ENCODE measurements around the gene AKAP13. TPM values are rescaled to one million over a fixed set of nuclear protein-coding genes. Genes with fewer than 3 reads are reported as not detected.

The AKAP13 gene
- polyA plus RNA-seq, 1 of the 3 experiments (the other 2 are of a cell fraction): 8.4 TPM

- Histone ChIP-seq H3K4me1 (ENCODE audit: control insufficient read depth in 1 of 2, insufficient read depth in 2 of 2, low read depth in 1 of 2, low read length in 1 of 2) (peaks cover 0 to 2% of the 10 kb centered on the region in 2 experiments; a peak in 1 of 4 replicates), H3K79me2 (ENCODE audit: insufficient read depth) (no peaks in the 10 kb centered on the region; the same call in 1 of the 2 replicates), H3K36me3 (replicated peaks in 1 of 2; ENCODE audit: control insufficient read depth in 1 of 2, insufficient read depth in 2 of 2, low read length in 1 of 2) (peaks cover 5 to 16% of the 10 kb centered on the region in 2 experiments), H3K9me3 (no peaks in the 10 kb centered on the region), H3K27me3 (ENCODE audit: insufficient read depth) (no peaks in the 10 kb centered on the region), H3K9ac (no peak overlapping the region), H3K4me2 (no peak overlapping the region), H3F3A (replicated peaks; ENCODE audit: insufficient read depth) (no peaks in the 10 kb centered on the region), H3K27ac (ENCODE audit: low read depth in 2 of 2, low read length in 1 of 2) (no peak overlapping the region), H2AFZ (ENCODE audit: low read depth) (no peak overlapping the region), H4K20me1 (ENCODE audit: insufficient read depth) (peaks cover 6% of the 10 kb centered on the region; the same call in 1 of the 2 replicates), H3K9me2 (no peaks in the 10 kb centered on the region), H3K4me3 (ENCODE audit: low read depth in 2 of 2, low read length in 1 of 2) (no peak overlapping the region)
- WGBS (ENCODE audit: low lambda C conversion rate): 100% methylated on average over 1 of the region's 1 CpG
- no peak for DNase-seq
- POLR2A ChIA-PET: no interaction called here
- TF ChIP-seq PBX3 (IDR thresholded peaks at IDR 0.05): no peak
- TF ChIP-seq JUND (IDR thresholded peaks at IDR 0.05): no peak
- no peak for TF ChIP-seq MXI1 (IDR thresholded peaks at IDR 0.05; ENCODE audit: low read depth, low read length)
- CTCF ChIA-PET: no interaction called here
Measured at GRCh38 chr15:85545185-85545584, 164.8 kb downstream of the AKAP13 start.

- H3K9ac ChIP-seq: no peak overlapping the region
- no peaks in the 10 kb centered on the region for H3K9me2 ChIP-seq
- H3K4me3 ChIP-seq (ENCODE audit: low read depth in 2 of 2, low read length in 1 of 2): no peak overlapping the region
- H3K27ac ChIP-seq (ENCODE audit: low read depth in 2 of 2, low read length in 1 of 2): no peak overlapping the region
- no peaks in the 10 kb centered on the region for H3F3A ChIP-seq (replicated peaks; ENCODE audit: insufficient read depth)
- no peaks in the 10 kb centered on the region for H3K27me3 ChIP-seq (ENCODE audit: insufficient read depth)
- H3K79me2 ChIP-seq (ENCODE audit: insufficient read depth): no peaks in the 10 kb centered on the region; the same call in 1 of the 2 replicates
- no peak overlapping the region for H3K4me2 ChIP-seq
- TF ChIP-seq EP300 (IDR thresholded peaks at IDR 0.05; ENCODE audit: borderline replicate concordance in 1 of 2, low read depth in 1 of 2, low read length in 1 of 2): no peak
- TF ChIP-seq GATA2 (CRISPR knock-in tag; IDR thresholded peaks at IDR 0.05): no peak
- no peak for TF ChIP-seq TCF12 (IDR thresholded peaks at IDR 0.05)
- no peak for TF ChIP-seq FOXJ3 (CRISPR knock-in tag; IDR thresholded peaks at IDR 0.05)
- no peak for TF ChIP-seq TEAD4 (IDR thresholded peaks at IDR 0.05; ENCODE audit: borderline replicate concordance, insufficient read depth)
- no peak for TF ChIP-seq MAX (IDR thresholded peaks at IDR 0.05; ENCODE audit: low read depth)
- no peak for DNase-seq
- H3K9me3 ChIP-seq: no peaks in the 10 kb centered on the region
- H2AFZ ChIP-seq (ENCODE audit: low read depth): no peak overlapping the region
- 93% methylated on average over 3 of the region's 3 CpGs for WGBS (ENCODE audit: low lambda C conversion rate)
- CTCF ChIA-PET: no interaction called here
- H4K20me1 ChIP-seq (ENCODE audit: insufficient read depth): peaks cover 6% of the 10 kb centered on the region; the same call in 1 of the 2 replicates
- peaks cover 5 to 16% of the 10 kb centered on the region in 2 experiments for H3K36me3 ChIP-seq (replicated peaks in 1 of 2; ENCODE audit: control insufficient read depth in 1 of 2, insufficient read depth in 2 of 2, low read length in 1 of 2)
- POLR2A ChIA-PET: no interaction called here
- peaks cover 0 to 2% of the 10 kb centered on the region in 2 experiments; a peak in 1 of 4 replicates for H3K4me1 ChIP-seq (ENCODE audit: control insufficient read depth in 1 of 2, insufficient read depth in 2 of 2, low read depth in 1 of 2, low read length in 1 of 2)
Measured at GRCh38 chr15:85545752-85546151, 165.3 kb downstream of the AKAP13 start.

- no peak overlapping the region for H3K9ac ChIP-seq
- H3F3A ChIP-seq (replicated peaks; ENCODE audit: insufficient read depth): no peaks in the 10 kb centered on the region
- H3K79me2 ChIP-seq (ENCODE audit: insufficient read depth): no peaks in the 10 kb centered on the region; the same call in 1 of the 2 replicates
- no peak overlapping the region for H3K27ac ChIP-seq (ENCODE audit: low read depth in 2 of 2, low read length in 1 of 2)
- peaks cover 5 to 16% of the 10 kb centered on the region in 2 experiments for H3K36me3 ChIP-seq (replicated peaks in 1 of 2; ENCODE audit: control insufficient read depth in 1 of 2, insufficient read depth in 2 of 2, low read length in 1 of 2)
- no peaks in the 10 kb centered on the region for H3K27me3 ChIP-seq (ENCODE audit: insufficient read depth)
- no peaks in the 10 kb centered on the region for H4K20me1 ChIP-seq (ENCODE audit: insufficient read depth)
- no peaks in the 10 kb centered on the region for H3K9me3 ChIP-seq
- POLR2A ChIA-PET: no interaction called here
- H3K4me3 ChIP-seq (ENCODE audit: low read depth in 2 of 2, low read length in 1 of 2): no peak overlapping the region
- CTCF ChIA-PET: no interaction called here
- no peak overlapping the region for H2AFZ ChIP-seq (ENCODE audit: low read depth)
- 100% methylated on average over 1 of the region's 1 CpG for WGBS (ENCODE audit: low lambda C conversion rate)
- no peaks in the 10 kb centered on the region for H3K9me2 ChIP-seq
- no peak overlapping the region for H3K4me2 ChIP-seq
- peaks cover 0 to 2% of the 10 kb centered on the region in 2 experiments; a peak in 1 of 4 replicates for H3K4me1 ChIP-seq (ENCODE audit: control insufficient read depth in 1 of 2, insufficient read depth in 2 of 2, low read depth in 1 of 2, low read length in 1 of 2)
- no peak for DNase-seq
- TF ChIP-seq SIN3A (IDR thresholded peaks at IDR 0.05; ENCODE audit: borderline replicate concordance, low read depth, low read length) (no peak), EZH2phosphoT487 (IDR thresholded peaks at IDR 0.05; ENCODE audit: borderline replicate concordance, low read depth) (no peak), ZBTB33 (IDR thresholded peaks at IDR 0.05; ENCODE audit: borderline replicate concordance, low read depth) (no peak), ELF1 (IDR thresholded peaks at IDR 0.05) (no peak), RCOR1 (IDR thresholded peaks at IDR 0.05; ENCODE audit: low read length) (no peak), YY1 (IDR thresholded peaks at IDR 0.05; ENCODE audit: low read depth) (no peak), MEF2A (IDR thresholded peaks at IDR 0.05; ENCODE audit: borderline replicate concordance, low read depth) (no peak), IRF3 (IDR thresholded peaks at IDR 0.05; ENCODE audit: low read depth, low read length) (no peak), TAF1 (IDR thresholded peaks at IDR 0.05; ENCODE audit: borderline replicate concordance, low read depth, low read length) (no peak), FOXJ3 (CRISPR knock-in tag; IDR thresholded peaks at IDR 0.05) (no peak), TEAD4 (IDR thresholded peaks at IDR 0.05; ENCODE audit: borderline replicate concordance, insufficient read depth) (no peak)
Measured at GRCh38 chr15:85547386-85547785, 167.0 kb downstream of the AKAP13 start.

Data from SK-N-SH (cell line).